Caco-2 (cell line): Measurements from ENCODE around the gene PRDM11. TPM values are rescaled to one million over a fixed set of nuclear protein-coding genes. Genes with fewer than 3 reads are reported as not detected.

Experiments used
- BruUV-seq: library from RNA; stranded (reverse); fragments of 400-500 nt; replicated peaks from 2 replicates; lab custom pipeline; 2021; lab: Mats Ljungman, UMichigan
- CTCF ChIA-PET: fragments of 300-600 bp; sonication (Branson Sonifier 250); formaldehyde crosslinking; loops from one replicate; lab custom pipeline; 2022; ENCODE audit warnings: antibody characterized with exemption; lab: Charles Lee
- POLR2A ChIA-PET: fragments of 300-600 bp; sonication (Branson Sonifier 250); formaldehyde crosslinking; loops from one replicate; lab custom pipeline; 2022; ENCODE audit warnings: antibody characterized with exemption; lab: Charles Lee
- DNase-seq, 2 experiments: peaks; one replicate each; pipeline versions ENCODE4 v3.0.0 to v3.0.0-alpha.2; 2020 to 2022
- H3K27me3 ChIP-seq: replicated peaks from 2 replicates; pipeline ENCODE4 v1.6.0; 2011; ENCODE audit warnings: low read length; ENCODE audit not compliant: control insufficient read depth, insufficient read depth
- H3K36me3 ChIP-seq: 2 replicates; pipeline ENCODE4 v1.5.1; 2011; ENCODE audit warnings: low read length; ENCODE audit not compliant: control insufficient read depth, insufficient read depth
- H3K4me1 ChIP-seq: fragments of 250-450 bp; sonication (Bioruptor Pico); 2 replicates; pipeline ENCODE4 v1.5.1; 2020; ENCODE audit warnings: mild to moderate bottlenecking
- H3K4me3 ChIP-seq: 2 replicates; pipeline ENCODE4 v1.5.1; 2011; ENCODE audit warnings: low read depth, mild to moderate bottlenecking, control low read depth, low read length
- H3K9me3 ChIP-seq: fragments of 250-450 bp; sonication (Bioruptor Pico); 2 replicates; pipeline ENCODE4 v1.5.1; 2020; ENCODE audit warnings: mild to moderate bottlenecking, moderate library complexity
- H3K27ac Mint-ChIP-seq: one replicate; pipeline ENCODE4 v1.8.0; 2022; ENCODE audit warnings: mixed read lengths; ENCODE audit not compliant: unreplicated experiment
- H3K27me3 Mint-ChIP-seq: one replicate; pipeline ENCODE4 v1.8.0; 2022; ENCODE audit warnings: mixed read lengths; ENCODE audit not compliant: insufficient read depth, unreplicated experiment
- H3K36me3 Mint-ChIP-seq: one replicate; pipeline ENCODE4 v1.8.0; 2022; ENCODE audit warnings: mild to moderate bottlenecking, mixed read lengths; ENCODE audit not compliant: insufficient read depth, unreplicated experiment
- H3K4me1 Mint-ChIP-seq: one replicate; pipeline ENCODE4 v1.8.0; 2022; ENCODE audit warnings: low read depth, mixed read lengths; ENCODE audit not compliant: unreplicated experiment
- H3K4me3 Mint-ChIP-seq: one replicate; pipeline ENCODE4 v1.8.0; 2022; ENCODE audit warnings: mild to moderate bottlenecking, moderate library complexity, mixed read lengths; ENCODE audit not compliant: unreplicated experiment
- H3K9me3 Mint-ChIP-seq: one replicate; pipeline ENCODE4 v1.8.0; 2022; ENCODE audit warnings: mixed read lengths; ENCODE audit not compliant: unreplicated experiment
- intact Hi-C: fragments of 100-400 bp; cut with micrococcal nuclease; formaldehyde crosslinking; loops from one replicate; pipeline ENCODE4 v1.10.0; 2022; ENCODE audit not compliant: unreplicated experiment
- total RNA-seq: library from RNA; stranded (reverse); gene quantifications from 2 replicates; pipeline ENCODE4 v1.2.3, GENCODE V29; 2022
- TF ChIP-seq, protein P1 (sequence below), 2 experiments: fragments of 200-600 bp in 1 of 2; IDR thresholded peaks; 1 replicate in 1 of 2; 2 replicates in 1 of 2; pipeline versions ENCODE4 v1.5.1 to v1.8.0; 2011 to 2022; ENCODE audit warnings: antibody characterized with exemption in 1 of 2, control low read depth in 1 of 2, inconsistent platforms in 1 of 2, low read depth in 1 of 2, low read length in 1 of 2, mild to moderate bottlenecking in 1 of 2, moderate library complexity in 1 of 2; ENCODE audit not compliant: insufficient read depth in 1 of 2, severe bottlenecking in 1 of 2, unreplicated experiment in 1 of 2

PRDM11 gene
- total RNA-seq, 1 experiment from 2014 or later = 11.8 TPM

DNA sequence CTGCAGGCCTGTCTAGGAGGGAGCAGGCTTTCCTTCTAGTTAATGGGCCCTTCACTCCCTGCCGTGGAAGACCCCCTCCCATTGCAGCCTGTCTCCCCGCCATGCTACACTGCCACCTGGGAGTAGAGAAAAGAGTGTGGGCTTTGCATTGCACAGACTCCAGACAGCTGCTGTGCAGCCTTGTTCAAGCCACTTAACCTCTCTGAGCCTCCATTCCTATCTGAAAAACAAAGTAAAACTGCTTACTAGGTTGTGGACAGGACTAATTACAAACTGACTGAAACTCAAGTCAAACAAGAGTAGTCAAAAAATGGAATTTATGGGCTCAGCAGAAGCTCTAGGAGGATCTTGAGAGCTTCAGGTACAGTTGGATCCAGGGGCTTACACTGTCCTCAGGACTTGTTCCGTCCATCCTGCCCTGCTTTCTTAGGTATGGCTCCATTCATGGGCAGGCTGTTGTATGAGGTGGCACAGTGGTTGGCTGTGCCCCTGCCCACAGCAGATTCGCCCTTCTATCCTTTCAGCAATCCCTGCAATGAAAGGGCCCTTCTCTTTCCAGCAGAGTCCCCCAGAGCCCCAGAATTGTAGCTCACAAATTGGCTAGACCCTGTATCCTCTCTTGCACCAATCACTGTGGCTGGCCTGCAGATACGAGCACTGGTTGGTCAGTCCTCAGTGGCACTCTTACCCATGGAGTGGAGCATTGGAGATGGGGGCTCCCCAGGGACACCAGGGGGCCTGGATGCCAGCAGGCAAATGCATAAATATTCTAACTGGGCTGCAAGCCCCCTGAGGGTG, 19.6 kb downstream of the PRDM11 start:
- TF ChIP-seq, protein P1, sequence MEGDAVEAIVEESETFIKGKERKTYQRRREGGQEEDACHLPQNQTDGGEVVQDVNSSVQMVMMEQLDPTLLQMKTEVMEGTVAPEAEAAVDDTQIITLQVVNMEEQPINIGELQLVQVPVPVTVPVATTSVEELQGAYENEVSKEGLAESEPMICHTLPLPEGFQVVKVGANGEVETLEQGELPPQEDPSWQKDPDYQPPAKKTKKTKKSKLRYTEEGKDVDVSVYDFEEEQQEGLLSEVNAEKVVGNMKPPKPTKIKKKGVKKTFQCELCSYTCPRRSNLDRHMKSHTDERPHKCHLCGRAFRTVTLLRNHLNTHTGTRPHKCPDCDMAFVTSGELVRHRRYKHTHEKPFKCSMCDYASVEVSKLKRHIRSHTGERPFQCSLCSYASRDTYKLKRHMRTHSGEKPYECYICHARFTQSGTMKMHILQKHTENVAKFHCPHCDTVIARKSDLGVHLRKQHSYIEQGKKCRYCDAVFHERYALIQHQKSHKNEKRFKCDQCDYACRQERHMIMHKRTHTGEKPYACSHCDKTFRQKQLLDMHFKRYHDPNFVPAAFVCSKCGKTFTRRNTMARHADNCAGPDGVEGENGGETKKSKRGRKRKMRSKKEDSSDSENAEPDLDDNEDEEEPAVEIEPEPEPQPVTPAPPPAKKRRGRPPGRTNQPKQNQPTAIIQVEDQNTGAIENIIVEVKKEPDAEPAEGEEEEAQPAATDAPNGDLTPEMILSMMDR (IDR thresholded peaks at IDR 0.05; ENCODE audit: insufficient read depth in 1 of 2, low read depth in 1 of 2, low read length in 1 of 2, severe bottlenecking in 1 of 2, unreplicated experiment in 1 of 2) = no peak
- CTCF ChIA-PET = no interaction called here

DNA sequence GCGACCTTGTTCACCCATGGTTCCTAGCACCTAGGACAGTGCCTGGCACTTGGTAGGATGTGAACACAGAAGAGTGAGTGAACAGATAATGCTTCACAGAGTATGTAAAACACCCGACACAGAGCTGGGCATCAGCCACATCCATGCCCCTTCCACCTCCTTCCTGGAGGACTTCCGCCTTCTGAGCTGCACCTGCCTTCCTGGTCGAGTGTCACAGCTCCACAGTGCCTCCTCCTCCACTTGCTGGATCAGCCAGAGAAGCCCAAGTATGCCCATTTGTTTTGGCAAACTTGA, 20.1 kb downstream of the PRDM11 start:
- H3K27ac Mint-ChIP-seq = no peak overlapping the region
- intact Hi-C loops = no loop called here
- Histone ChIP-seq H3K36me3 (no peaks in the 10 kb centered on the region), H3K4me1 (no peaks in the 10 kb centered on the region), H3K4me3 (no peak overlapping the region), H3K9me3 (no peaks in the 10 kb centered on the region), H3K27me3 (no peaks in the 10 kb centered on the region)
- TF ChIP-seq, protein P1 (IDR thresholded peaks at IDR 0.05; ENCODE audit: insufficient read depth in 1 of 2, low read depth in 1 of 2, low read length in 1 of 2, severe bottlenecking in 1 of 2, unreplicated experiment in 1 of 2) = no peak
- CTCF ChIA-PET = no interaction called here
- no TSS peak for BruUV-seq
- no peak overlapping the region for H3K4me3 Mint-ChIP-seq
- POLR2A ChIA-PET = no interaction called here
- no peaks in the 10 kb centered on the region for H3K27me3 Mint-ChIP-seq
- H3K9me3 Mint-ChIP-seq = no peaks in the 10 kb centered on the region
- no peak for DNase-seq
- no peaks in the 10 kb centered on the region for H3K4me1 Mint-ChIP-seq
- peaks cover 8% of the 10 kb centered on the region for H3K36me3 Mint-ChIP-seq

More for the DNA sequence above, 19.6 kb downstream of the PRDM11 start:
- Histone ChIP-seq H3K4me3 (no peak overlapping the region), H3K36me3 (no peaks in the 10 kb centered on the region), H3K27me3 (no peaks in the 10 kb centered on the region), H3K9me3 (no peaks in the 10 kb centered on the region), H3K4me1 (no peaks in the 10 kb centered on the region)
- H3K27me3 Mint-ChIP-seq = no peaks in the 10 kb centered on the region
- H3K27ac Mint-ChIP-seq = no peak overlapping the region
- no TSS peak for BruUV-seq
- DNase-seq = peak in 1 of 2 experiments; percentile 10
- no peak overlapping the region for H3K4me3 Mint-ChIP-seq
- H3K4me1 Mint-ChIP-seq = no peaks in the 10 kb centered on the region
- intact Hi-C loops = no loop called here
- H3K9me3 Mint-ChIP-seq = no peaks in the 10 kb centered on the region
- POLR2A ChIA-PET = no interaction called here
- peaks cover 8% of the 10 kb centered on the region for H3K36me3 Mint-ChIP-seq

DNA sequence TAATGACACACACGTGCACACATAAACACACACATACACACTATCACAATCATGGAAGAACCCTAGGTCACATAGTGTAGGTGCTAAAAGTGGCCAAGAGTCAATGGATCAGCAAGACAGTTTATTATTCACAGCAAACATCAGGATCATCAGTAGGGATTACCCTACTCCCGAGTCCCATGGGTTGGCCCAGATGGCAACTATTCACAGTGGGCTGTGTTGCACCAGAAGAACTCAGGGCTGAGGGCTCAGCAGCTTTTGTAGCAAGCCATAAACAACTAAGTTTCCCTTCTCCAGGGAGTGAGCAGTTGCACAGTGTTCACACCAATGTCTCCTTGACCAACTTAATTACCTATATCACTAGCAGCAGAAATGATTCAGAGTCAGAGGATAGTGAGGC, 20.8 kb downstream of the PRDM11 start:
- TF ChIP-seq, protein P1 (IDR thresholded peaks at IDR 0.05; ENCODE audit: insufficient read depth in 1 of 2, low read depth in 1 of 2, low read length in 1 of 2, severe bottlenecking in 1 of 2, unreplicated experiment in 1 of 2) = no peak
- no peak overlapping the region for H3K4me3 ChIP-seq
- H3K36me3 ChIP-seq = no peaks in the 10 kb centered on the region
- Mint-ChIP-seq H3K9me3 (no peaks in the 10 kb centered on the region), H3K27ac (no peak overlapping the region), H3K4me1 (no peaks in the 10 kb centered on the region), H3K36me3 (peaks cover 5% of the 10 kb centered on the region), H3K27me3 (no peaks in the 10 kb centered on the region), H3K4me3 (no peak overlapping the region)
- DNase-seq = peak in 1 of 2 experiments; percentile 4
- no peaks in the 10 kb centered on the region for H3K4me1 ChIP-seq
- no peaks in the 10 kb centered on the region for H3K27me3 ChIP-seq
- POLR2A ChIA-PET = no interaction called here
- CTCF ChIA-PET = no interaction called here
- H3K9me3 ChIP-seq = no peaks in the 10 kb centered on the region
- no TSS peak for BruUV-seq
- intact Hi-C loops = no loop called here
